Mesenteric fat pad (tissue), 1 donor: Measurements from ENCODE around the gene CCNB2. TPM values are rescaled to one million over a fixed set of nuclear protein-coding genes. Genes with fewer than 3 reads are reported as not detected.
"Not testable (repeated sequence)": the region's sequence is repeated elsewhere in the genome, so short reads cannot be mapped to it uniquely, and the experiment has no call there.

Experiments
- DNase-seq: peaks from one replicate; pipeline ENCODE4 v3.0.0-alpha.2; 2020; ENCODE audit warnings: low spot score
- long read RNA-seq: library from polyadenylated mRNA; unstranded; transcript quantifications from one replicate; pipeline ENCODE4 v2.0.0, GENCODE V29; 2020
- total RNA-seq: library from RNA; stranded (reverse); fragmentation: NEBNext Ultra II Directional; extraction: Animal tissue kit (Norgen Biotek cat#: 25700); gene quantifications from one replicate; pipeline ENCODE4 v1.2.1, GENCODE V29; 2021
- donor health status: DM: yes; HTN: yes; CAD: no.

The CCNB2 gene
- 0.67 TPM for total RNA-seq
- long read RNA-seq, partial matches to known transcripts: 1 of 2 reads
- long read RNA-seq, other reads (novel, unspliced or antisense): 0 of 2 reads

DNA sequence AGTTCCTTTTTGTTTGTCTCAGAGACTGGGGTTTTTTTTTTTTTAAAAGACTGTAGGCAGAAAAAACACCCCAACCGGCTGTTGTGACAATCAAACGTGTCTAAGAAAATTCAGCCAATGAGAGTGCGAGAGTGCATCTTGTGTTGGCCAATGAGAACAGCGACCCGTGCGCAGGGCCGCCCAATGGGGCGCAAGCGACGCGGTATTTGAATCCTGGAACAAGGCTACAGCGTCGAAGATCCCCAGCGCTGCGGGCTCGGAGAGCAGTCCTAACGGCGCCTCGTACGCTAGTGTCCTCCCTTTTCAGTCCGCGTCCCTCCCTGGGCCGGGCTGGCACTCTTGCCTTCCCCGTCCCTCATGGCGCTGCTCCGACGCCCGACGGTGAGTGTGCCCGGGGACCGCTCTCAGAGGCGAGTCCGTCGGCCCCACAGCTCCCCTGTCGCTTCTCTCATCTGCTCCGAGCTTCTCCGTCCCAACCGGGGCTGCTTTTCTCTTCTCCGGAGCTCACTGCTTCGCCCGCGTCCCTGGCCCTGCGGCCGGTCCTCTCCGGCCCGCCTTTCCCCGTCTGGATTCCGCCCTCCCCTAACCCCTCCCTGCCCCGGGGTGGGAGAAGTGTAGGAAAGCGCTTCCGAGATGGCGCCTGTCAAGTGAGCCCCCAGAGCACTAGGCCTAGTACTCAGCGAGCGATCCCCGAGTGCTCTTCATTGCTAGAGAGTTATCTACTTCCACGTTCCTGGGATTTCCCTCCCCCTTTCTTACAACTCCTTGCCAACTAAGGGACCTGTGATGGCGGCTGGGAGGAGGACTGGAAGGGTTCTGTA is at the start of gene CCNB2:
Gene CCNB2 (plus strand): TSS at position 235 of the 821 bp plus-strand sequence. CDS start 123 bp downstream, at position 358.
- DNase-seq: no peak

DNA sequence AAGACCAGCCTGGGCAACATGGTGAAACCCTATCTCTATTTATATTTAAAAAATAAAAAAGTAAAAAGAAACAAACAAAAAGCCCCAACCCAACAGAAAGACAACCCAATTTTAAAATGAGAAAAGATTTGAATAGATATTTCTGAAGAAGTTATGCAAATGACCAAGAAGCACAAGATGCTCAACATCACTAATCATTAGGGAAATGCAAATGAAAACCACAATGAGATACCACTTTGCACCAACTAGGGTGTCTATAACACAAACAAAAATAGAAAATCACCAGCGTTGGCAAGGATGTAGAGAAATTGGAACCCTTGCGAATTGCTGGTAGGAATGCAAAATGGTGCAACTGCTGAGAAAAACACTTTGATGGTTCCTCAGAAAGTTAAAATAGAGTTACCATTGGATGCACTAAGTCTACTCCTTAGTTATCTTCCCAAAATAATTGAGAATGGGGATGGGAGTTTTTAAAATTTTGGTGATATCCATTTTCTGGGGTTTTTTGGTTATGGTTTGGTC is 45.8 kb upstream of the CCNB2 start:
- DNase-seq: no peak

GRCh38 chr15:59060348-59060747 is 44.6 kb upstream of the CCNB2 start:
- no peak for DNase-seq

GRCh38 chr15:59063042-59063441 is 41.9 kb upstream of the CCNB2 start:
- no peak for DNase-seq

DNA sequence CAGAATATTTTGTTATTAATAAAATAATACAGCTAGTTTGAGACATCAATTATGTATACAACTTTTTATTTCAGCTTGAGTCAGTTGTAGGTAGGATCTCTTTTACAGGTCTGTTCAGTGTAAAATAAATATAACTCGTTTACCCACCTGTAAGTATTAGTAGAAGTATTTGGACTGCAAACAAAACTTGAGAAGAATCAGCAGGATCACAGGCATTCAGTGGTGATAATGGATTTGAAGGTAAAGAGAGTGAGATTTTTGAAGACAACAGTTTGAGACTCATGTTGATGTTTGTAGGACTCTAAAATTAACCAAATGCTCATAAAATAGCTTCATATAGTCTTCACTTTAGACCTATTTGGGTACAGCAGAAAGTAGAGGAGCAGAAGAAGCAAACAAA is 35.5 kb upstream of the CCNB2 start:
- DNase-seq: no peak

DNA sequence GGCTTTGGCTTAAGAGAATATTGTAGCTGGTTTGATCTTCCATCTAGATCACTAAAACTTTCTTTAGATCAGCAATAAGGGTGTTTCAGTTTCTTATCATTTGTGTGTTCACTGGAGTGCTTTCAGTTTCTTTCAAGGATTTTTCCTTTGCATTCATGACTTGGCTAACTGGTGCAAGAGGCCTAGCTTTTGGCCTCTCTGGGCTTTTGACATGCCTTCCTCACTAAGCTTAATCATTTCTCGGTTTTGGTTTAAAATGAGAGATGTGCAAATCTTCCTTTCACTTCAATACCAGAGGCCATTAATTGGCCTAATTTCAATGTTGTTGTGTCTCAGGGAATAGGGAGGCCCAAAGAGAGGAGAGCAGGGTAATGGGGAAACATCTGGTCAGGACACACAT is 30.3 kb upstream of the CCNB2 start:
- no peak for DNase-seq

DNA sequence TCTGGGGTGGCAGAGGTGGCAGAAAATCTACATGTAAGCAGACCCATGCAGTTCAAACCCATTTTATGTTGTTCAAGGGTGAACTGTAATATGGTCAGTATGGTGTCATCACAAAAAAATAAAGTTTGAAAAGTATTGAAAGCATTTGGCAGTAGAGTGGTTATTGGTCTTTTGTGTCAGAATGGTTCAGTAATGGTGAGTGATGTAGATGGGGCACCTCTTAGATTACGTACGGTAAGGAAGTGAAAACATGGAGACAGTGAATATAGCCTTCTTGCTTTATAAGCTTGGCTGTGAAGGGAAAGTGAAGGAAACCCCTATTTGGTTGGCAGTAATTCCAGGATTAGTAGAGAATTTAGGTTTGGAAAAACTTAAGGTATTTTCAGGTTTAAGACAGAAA is 17.2 kb upstream of the CCNB2 start:
- no peak for DNase-seq

GRCh38 chr15:59094077-59094476 is 10.9 kb upstream of the CCNB2 start:
- no peak for DNase-seq

GRCh38 chr15:59096429-59096828 is 8.5 kb upstream of the CCNB2 start:
- no peak for DNase-seq

GRCh38 chr15:59099162-59099685 is 5.7 kb upstream of the CCNB2 start:
- no peak for DNase-seq

DNA sequence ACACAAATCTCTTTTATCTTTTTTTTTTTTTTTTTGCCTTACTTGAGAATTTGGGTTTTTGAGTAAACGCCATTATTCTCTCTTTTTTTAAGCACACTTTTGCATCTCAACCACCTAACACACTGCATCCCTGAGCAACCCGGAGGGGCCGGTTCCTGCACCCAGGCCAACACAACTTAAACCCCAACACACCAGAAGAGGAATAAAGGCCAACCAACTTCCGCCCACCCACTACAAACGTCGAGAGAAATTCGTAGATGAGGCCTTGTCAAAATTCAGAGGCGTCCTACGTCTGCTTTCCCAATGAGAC is 389 bp upstream of the CCNB2 start:
- no peak for DNase-seq

DNA sequence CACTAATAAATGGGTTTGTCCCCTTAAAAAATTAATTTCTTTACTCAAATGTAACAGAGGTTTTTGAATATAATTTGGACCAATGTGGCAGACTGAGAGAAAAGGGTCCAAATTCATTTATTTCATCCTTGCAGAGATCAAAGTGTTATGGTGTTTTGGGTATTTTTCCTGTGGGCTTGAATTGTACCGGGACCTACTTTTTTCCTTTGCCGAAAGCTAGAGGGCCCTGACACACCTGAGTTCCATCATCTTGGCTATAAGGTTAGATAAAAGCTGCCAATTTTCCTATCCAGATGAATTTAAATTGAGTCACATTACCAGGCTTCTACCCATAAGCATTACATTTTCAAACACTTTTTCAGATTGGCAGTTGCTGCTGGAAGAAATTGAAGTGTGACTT is 908 bp downstream of the CCNB2 start:
- no peak for DNase-seq

DNA sequence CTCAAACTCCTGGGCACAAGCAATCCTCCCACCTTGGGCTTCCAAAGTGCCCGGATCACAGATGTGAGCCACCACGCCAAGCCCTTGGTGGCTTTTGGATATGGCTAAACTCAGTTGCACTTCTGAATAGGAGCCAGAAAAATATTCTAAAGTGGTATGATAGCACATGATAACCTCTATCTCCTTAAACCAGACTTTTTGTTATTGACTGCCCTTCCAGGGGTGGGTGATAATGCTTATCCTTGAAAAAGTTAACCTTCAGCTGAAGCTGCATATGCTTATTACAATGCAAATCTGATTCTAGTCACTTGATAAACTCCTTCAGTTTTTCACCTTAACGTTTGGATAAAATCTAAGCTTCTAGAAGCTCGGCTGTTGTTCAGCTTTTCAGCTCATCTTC is 6.3 kb downstream of the CCNB2 start:
- DNase-seq: no peak

- no peak for DNase-seq
Measured at GRCh38 chr15:59115047-59115446, 10.1 kb downstream of the CCNB2 start.

- no peak for DNase-seq
Measured at GRCh38 chr15:59116141-59116540, 11.2 kb downstream of the CCNB2 start.

DNA sequence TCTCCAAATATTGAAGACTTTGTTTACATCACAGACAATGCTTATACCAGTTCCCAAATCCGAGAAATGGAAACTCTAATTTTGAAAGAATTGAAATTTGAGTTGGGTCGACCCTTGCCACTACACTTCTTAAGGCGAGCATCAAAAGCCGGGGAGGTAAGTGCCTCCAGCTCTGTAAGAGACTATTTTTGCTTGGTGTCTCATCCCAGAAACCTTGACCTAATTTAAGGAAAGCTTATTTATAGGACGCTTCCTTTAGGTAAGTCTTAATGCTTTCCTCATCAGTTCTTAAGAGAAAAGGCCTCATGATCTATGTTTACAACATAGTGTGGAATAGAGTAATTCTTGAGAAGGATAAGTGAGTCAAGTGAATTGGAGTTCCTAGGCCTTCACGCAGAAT is 11.8 kb downstream of the CCNB2 start:
- DNase-seq: no peak

DNA sequence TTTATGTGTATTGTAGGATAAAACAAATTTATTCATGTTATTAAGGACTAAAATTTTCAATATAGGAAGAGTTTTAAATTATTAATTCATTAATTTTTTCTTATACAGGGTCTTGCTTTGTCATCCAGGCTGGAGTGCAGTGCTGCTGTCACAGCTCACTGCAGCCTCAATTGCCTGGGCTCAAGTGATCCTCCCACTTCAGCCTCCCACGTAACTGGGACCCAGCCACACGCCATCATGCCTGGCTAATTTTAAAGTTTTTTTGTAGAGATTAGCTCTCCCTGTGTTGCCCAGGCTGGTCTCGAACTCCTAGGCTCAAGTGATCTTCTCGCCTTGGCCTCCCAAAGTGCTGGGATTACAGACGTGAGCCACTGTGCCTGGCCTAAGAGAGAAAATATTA is 14.7 kb downstream of the CCNB2 start:
- no peak for DNase-seq

- DNase-seq: no peak
Measured at GRCh38 chr15:59120937-59121336, 16.0 kb downstream of the CCNB2 start.

GRCh38 chr15:59124261-59124660 is 19.3 kb downstream of the CCNB2 start:
- DNase-seq: no peak

GRCh38 chr15:59125683-59126082 is 20.7 kb downstream of the CCNB2 start:
- not testable (repeated sequence) for DNase-seq

DNA sequence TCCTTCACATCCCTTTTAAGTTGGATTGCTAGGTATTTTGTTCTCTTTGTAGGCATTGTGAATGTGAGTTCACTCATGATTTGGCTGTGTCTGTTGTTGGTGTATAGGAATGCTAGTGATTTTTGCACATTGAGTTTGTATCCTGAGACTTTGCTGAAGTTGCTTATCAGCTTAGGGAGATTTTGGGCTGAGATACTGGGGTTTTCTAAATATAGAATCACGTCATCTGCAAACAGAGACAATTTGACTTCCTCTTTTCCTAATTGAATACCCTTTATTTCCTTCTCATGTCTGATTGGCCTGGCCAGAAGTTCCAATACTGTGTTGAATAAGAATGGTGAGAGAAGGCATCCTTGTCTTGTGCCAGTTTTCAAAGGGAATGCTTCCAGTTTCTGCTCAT is 22.3 kb downstream of the CCNB2 start:
- not testable (repeated sequence) for DNase-seq

DNA sequence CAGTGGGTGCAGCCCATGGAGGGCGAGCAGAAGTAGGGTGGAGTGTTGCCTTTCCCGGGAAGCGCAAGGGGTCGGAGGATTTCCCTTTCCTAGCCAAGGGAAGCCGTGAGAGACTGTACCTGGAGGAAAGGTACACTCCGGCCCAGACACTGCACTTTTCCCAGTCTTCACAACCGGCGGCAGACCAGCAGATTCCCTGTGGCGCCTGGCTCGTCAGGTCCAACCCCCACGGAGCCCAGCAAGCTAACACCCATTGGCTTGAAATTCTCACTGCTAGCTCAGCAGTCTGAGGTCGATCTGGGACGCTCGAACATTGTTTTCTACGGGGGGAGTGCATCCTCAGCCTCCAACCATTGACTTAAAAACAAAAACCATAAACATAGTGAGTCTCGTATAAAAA is 26.5 kb downstream of the CCNB2 start:
- no peak for DNase-seq

GRCh38 chr15:59131969-59132562 is 27.1 kb downstream of the CCNB2 start:
- DNase-seq: no peak
